K562 (cell line): Measurements from ENCODE around the gene MSANTD4. TPM values are rescaled to one million over a fixed set of nuclear protein-coding genes. Genes with fewer than 3 reads are reported as not detected.

ENCODE experiments used
- CBX3 ChIP-seq, 2 experiments: IDR thresholded peaks; 1 replicate in 1 of 2; 2 replicates in 1 of 2; pipeline ENCODE4 v1.6.1; 2012; ENCODE audit warnings: inconsistent platforms in 2 of 2, low read length in 2 of 2, borderline replicate concordance in 1 of 2, control low read depth in 1 of 2
- GTF2E2 ChIP-seq: fragments of 200-800 bp; sonication (Bioruptor generic); IDR thresholded peaks from 2 replicates; pipeline ENCODE4 v1.6.1; 2016; ENCODE audit warnings: missing genetic modification characterization, missing compliant biosample characterization
- HDAC1 ChIP-seq, 2 experiments: fragments of 450-650 bp; IDR thresholded peaks; 2 replicates each; pipeline ENCODE4 v1.6.1; 2016 to 2017; ENCODE audit warnings: inconsistent platforms in 1 of 2, mild to moderate bottlenecking in 1 of 2, moderate library complexity in 1 of 2
- HMG20A ChIP-seq: fragments of 450-650 bp; formaldehyde crosslinking; conservative IDR thresholded peaks from 2 replicates; pipeline ENCODE4 v1.4.0; 2020; ENCODE audit warnings: mild to moderate bottlenecking, mixed read lengths
- MTA1 ChIP-seq: fragments of 450-650 bp; IDR thresholded peaks from 2 replicates; pipeline ENCODE4 v1.6.1; 2017; ENCODE audit warnings: borderline replicate concordance
- TAL1 ChIP-seq: fragments of 450-650 bp; IDR thresholded peaks from 2 replicates; pipeline ENCODE4 v1.6.1; 2016; ENCODE audit warnings: mild to moderate bottlenecking
- TCF7L2 ChIP-seq: fragments of 150-350 bp; IDR thresholded peaks from 2 replicates; pipeline ENCODE4 v1.6.1; 2016; ENCODE audit warnings: low read depth, mild to moderate bottlenecking, low read length, moderate library complexity
- TEAD2 ChIP-seq: fragments of 450-650 bp; IDR thresholded peaks from 2 replicates; pipeline ENCODE4 v1.6.1; 2016; ENCODE audit warnings: missing genetic modification characterization, control low read depth, missing compliant biosample characterization
- YBX1 ChIP-seq: fragments of 450-650 bp; IDR thresholded peaks from 2 replicates; pipeline ENCODE4 v1.7.1; 2016; ENCODE audit warnings: mild to moderate bottlenecking
- ZNF12 ChIP-seq: sonication (generic); formaldehyde crosslinking; IDR thresholded peaks from 2 replicates; pipeline ENCODE4 v1.4.0; 2020; ENCODE audit warnings: mild to moderate bottlenecking, missing genetic modification reagents
- ZNF140 ChIP-seq: fragments of 250-450 bp; sonication (Bioruptor Pico); IDR thresholded peaks from 2 replicates; pipeline ENCODE4 v1.8.0; 2021; ENCODE audit warnings: moderate library complexity, mild to moderate bottlenecking, inconsistent platforms
- polyA plus RNA-seq, 8 experiments: library from polyadenylated mRNA; depleted of rRNA in 4 of 8; stranded (reverse) in 5 of 8; unstranded in 3 of 8; fragments of >200 nt; fragmentation: Nextera tagmentation in 2 of 8; fragmentation: Illumina TruSeq in 1 of 8; extraction: Ambion mirVana in 2 of 8; extraction: Trizol in 1 of 8; gene quantifications; 2 replicates each; pipeline versions ENCODE4 v1.2.1 to v1.2.3, GENCODE V29; 2011 to 2014; ENCODE audit warnings: inconsistent platforms in 1 of 8, missing spikeins in 1 of 8
- total RNA-seq, 7 experiments: library from RNA; depleted of rRNA in 6 of 7; stranded (reverse); fragments of >200 nt in 6 of 7; fragmentation: Illumina TruSeq in 2 of 7; extraction: Trizol in 2 of 7; gene quantifications; 2 replicates each; pipeline versions ENCODE4 v1.2.1 to v1.2.3, GENCODE V29; 2011 to 2021; ENCODE audit warnings: low replicate concordance in 1 of 7
- TF ChIP-seq, protein P1 (sequence below): sonication (generic); formaldehyde crosslinking; IDR thresholded peaks from 2 replicates; pipeline ENCODE4 v1.8.0; 2022; ENCODE audit warnings: mild to moderate bottlenecking, missing genetic modification reagents
- TF ChIP-seq, protein P2 (sequence below): sonication (generic); formaldehyde crosslinking; IDR thresholded peaks from 2 replicates; pipeline ENCODE4 v1.8.0; 2022; ENCODE audit warnings: missing genetic modification reagents, mild to moderate bottlenecking, borderline replicate concordance

Gene MSANTD4
- total and polyA plus RNA-seq, 9 of the 15 experiments (the other 6 are each of a cell fraction or from before 2014, with no cell fraction given), result 5.0 to 16.4 (median 10.2) TPM

DNA sequence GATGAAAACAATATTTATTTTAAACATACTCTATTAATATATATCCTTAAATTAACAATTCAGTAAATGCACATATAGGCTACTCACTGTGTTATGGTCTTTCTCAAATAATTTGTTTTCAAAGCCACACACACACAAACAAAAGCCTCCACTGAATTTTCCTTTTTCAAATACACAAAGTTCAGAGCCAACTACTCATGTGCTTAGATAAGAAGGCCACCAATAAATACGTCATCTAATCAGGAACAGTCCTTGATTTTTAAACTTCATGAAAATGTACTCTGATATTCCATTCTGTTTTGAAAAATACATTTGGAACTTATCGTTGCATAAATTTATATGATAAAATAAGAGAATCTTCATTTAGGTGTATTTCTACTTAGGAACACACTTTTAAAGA lies 29.1 kb upstream of the MSANTD4 start (continued):
- TF ChIP-seq, protein P1, sequence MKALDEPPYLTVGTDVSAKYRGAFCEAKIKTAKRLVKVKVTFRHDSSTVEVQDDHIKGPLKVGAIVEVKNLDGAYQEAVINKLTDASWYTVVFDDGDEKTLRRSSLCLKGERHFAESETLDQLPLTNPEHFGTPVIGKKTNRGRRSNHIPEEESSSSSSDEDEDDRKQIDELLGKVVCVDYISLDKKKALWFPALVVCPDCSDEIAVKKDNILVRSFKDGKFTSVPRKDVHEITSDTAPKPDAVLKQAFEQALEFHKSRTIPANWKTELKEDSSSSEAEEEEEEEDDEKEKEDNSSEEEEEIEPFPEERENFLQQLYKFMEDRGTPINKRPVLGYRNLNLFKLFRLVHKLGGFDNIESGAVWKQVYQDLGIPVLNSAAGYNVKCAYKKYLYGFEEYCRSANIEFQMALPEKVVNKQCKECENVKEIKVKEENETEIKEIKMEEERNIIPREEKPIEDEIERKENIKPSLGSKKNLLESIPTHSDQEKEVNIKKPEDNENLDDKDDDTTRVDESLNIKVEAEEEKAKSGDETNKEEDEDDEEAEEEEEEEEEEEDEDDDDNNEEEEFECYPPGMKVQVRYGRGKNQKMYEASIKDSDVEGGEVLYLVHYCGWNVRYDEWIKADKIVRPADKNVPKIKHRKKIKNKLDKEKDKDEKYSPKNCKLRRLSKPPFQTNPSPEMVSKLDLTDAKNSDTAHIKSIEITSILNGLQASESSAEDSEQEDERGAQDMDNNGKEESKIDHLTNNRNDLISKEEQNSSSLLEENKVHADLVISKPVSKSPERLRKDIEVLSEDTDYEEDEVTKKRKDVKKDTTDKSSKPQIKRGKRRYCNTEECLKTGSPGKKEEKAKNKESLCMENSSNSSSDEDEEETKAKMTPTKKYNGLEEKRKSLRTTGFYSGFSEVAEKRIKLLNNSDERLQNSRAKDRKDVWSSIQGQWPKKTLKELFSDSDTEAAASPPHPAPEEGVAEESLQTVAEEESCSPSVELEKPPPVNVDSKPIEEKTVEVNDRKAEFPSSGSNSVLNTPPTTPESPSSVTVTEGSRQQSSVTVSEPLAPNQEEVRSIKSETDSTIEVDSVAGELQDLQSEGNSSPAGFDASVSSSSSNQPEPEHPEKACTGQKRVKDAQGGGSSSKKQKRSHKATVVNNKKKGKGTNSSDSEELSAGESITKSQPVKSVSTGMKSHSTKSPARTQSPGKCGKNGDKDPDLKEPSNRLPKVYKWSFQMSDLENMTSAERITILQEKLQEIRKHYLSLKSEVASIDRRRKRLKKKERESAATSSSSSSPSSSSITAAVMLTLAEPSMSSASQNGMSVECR, result no peak
- TF ChIP-seq MTA1 (no peak), TAL1 (no peak), ZNF140 (no peak), TEAD2 (tag) (no peak), GTF2E2 (tag) (no peak), YBX1 (no peak), HDAC1 (IDR thresholded peaks at IDR 0.05) (no peak), HMG20A (CRISPR knock-in tag) (no peak), ZNF12 (CRISPR knock-in tag) (no peak), TCF7L2 (no peak), CBX3 (IDR thresholded peaks at IDR 0.05; ENCODE audit: borderline replicate concordance in 1 of 2, low read length in 2 of 2) (no peak)
- TF ChIP-seq, protein P2, sequence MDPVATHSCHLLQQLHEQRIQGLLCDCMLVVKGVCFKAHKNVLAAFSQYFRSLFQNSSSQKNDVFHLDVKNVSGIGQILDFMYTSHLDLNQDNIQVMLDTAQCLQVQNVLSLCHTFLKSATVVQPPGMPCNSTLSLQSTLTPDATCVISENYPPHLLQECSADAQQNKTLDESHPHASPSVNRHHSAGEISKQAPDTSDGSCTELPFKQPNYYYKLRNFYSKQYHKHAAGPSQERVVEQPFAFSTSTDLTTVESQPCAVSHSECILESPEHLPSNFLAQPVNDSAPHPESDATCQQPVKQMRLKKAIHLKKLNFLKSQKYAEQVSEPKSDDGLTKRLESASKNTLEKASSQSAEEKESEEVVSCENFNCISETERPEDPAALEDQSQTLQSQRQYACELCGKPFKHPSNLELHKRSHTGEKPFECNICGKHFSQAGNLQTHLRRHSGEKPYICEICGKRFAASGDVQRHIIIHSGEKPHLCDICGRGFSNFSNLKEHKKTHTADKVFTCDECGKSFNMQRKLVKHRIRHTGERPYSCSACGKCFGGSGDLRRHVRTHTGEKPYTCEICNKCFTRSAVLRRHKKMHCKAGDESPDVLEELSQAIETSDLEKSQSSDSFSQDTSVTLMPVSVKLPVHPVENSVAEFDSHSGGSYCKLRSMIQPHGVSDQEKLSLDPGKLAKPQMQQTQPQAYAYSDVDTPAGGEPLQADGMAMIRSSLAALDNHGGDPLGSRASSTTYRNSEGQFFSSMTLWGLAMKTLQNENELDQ (CRISPR knock-in tag), result no peak
